Mesothelial cell of epicardium (in vitro differentiated cells): Measurements from ENCODE around the gene TP53. TPM values are rescaled to one million over a fixed set of nuclear protein-coding genes. Genes with fewer than 3 reads are reported as not detected.

ENCODE experiments used
- DNase-seq, 2 experiments: peaks; one replicate each; pipeline ENCODE4 v3.0.0; 2021; ENCODE audit warnings: low spot score in 2 of 2; ENCODE audit not compliant: unreplicated experiment in 2 of 2
- H3K27ac Mint-ChIP-seq: 2 replicates; pipeline ENCODE4 v1.8.0; 2021; ENCODE audit warnings: mixed read lengths
- H3K27me3 Mint-ChIP-seq: 2 replicates; pipeline ENCODE4 v1.8.0; 2021; ENCODE audit warnings: low read depth, mixed read lengths
- H3K36me3 Mint-ChIP-seq: 2 replicates; pipeline ENCODE4 v1.8.0; 2021; ENCODE audit warnings: mixed read lengths
- H3K4me1 Mint-ChIP-seq: 2 replicates; pipeline ENCODE4 v1.8.0; 2021; ENCODE audit warnings: mixed read lengths
- H3K4me3 Mint-ChIP-seq: 2 replicates; pipeline ENCODE4 v1.8.0; 2021; ENCODE audit warnings: mild to moderate bottlenecking, moderate library complexity, mixed read lengths
- H3K9me3 Mint-ChIP-seq: 2 replicates; pipeline ENCODE4 v1.8.0; 2021; ENCODE audit warnings: mixed read lengths
- CTCF ChIP-seq: fragments of 200-600 bp; sonication (generic); IDR thresholded peaks from one replicate; pipeline ENCODE4 v1.5.0; 2021; ENCODE audit warnings: antibody characterized with exemption; ENCODE audit not compliant: unreplicated experiment
- total RNA-seq: library from RNA; stranded (reverse); gene quantifications from 3 replicates; pipeline ENCODE4 v1.2.1, GENCODE V29; 2021

The TP53 gene
- total RNA-seq, 1 donor from 2014 or later = 98.8 TPM

DNA sequence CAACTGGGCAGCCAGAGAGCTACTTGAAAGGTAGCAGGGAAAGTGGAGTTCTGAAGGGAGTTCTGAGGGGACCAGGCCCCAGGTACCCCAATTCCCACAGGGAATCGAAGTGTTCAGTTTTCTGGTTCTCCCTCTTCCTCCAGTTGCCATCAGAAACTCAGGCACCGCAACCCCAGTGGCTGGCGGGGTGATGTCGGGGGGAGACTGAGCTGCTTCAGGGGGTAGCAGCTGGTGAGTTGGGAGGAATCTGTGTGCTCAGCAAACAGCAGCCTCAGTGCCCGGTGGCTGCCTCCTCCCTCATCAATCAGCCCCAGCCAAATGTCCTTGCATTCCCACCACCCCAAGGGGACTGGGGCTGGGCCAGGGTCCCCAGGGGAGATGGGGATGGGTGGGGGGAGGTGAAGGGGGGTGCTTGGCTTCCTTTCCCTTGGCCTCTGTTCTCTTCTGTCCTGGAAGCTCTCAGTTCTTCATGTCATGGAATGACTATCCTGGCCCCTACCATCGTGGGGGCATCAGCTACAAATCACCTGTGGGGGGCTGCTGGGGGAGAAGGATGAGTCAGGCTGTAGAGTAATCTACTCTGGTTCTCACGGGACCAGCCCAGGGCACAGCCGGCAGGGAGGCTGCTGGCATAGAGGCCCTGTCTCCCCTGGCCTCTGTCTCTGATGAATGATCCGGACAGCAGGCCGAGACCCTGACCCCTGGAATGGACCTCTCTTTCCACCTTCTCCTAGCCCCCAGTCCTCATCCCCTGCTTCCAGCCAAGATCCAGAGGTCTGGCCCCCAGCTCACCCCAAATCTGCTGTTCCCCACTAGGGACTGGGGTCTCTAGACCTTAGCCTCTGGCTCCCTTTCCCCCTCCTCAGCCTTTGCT lies 27.7 kb upstream of the TP53 start:
- no peak overlapping the region for H3K27ac Mint-ChIP-seq
- DNase-seq = no peak
- H3K4me3 Mint-ChIP-seq = no peak overlapping the region
- peaks cover 4% of the 10 kb centered on the region for H3K36me3 Mint-ChIP-seq
- no peak for TF ChIP-seq CTCF
- H3K27me3 Mint-ChIP-seq = peaks cover 53% of the 10 kb centered on the region
- peaks cover 21% of the 10 kb centered on the region for H3K4me1 Mint-ChIP-seq
- no peaks in the 10 kb centered on the region for H3K9me3 Mint-ChIP-seq

DNA sequence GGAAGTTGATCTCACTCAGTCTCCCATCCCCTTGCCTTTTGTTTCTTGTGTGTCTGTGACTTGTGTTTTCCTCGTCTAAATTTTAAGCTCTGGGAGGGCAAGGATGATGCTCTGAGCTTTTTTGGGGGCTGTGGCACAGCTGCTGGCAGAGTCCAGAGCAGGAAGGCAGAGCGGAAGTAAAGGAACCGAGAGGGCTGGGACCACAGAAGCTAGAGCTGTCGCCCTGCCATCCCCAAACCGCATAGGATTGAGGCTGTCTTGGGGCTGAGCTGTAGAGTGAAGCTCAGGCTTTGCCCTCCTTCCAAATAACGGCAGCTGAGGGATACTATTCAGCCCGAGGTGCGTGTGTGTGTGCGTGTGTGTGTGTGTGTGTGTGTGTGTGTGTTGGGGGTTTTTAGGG lies 26.5 kb upstream of the TP53 start:
- no peak for TF ChIP-seq CTCF
- H3K4me3 Mint-ChIP-seq = no peak overlapping the region
- peaks cover 4% of the 10 kb centered on the region for H3K36me3 Mint-ChIP-seq
- no peak for DNase-seq
- H3K4me1 Mint-ChIP-seq = peaks cover 21% of the 10 kb centered on the region
- H3K27me3 Mint-ChIP-seq = peaks cover 42% of the 10 kb centered on the region
- H3K27ac Mint-ChIP-seq = no peak overlapping the region
- H3K9me3 Mint-ChIP-seq = no peaks in the 10 kb centered on the region

GRCh38 chr17:7712111-7712771 lies 25.0 kb upstream of the TP53 start:
- no peak overlapping the region for H3K4me3 Mint-ChIP-seq

GRCh38 chr17:7711051-7711755 lies 23.9 kb upstream of the TP53 start:
- Mint-ChIP-seq H3K4me1 (peaks cover 13% of the 10 kb centered on the region), H3K36me3 (peaks cover 4% of the 10 kb centered on the region), H3K27ac (no peak overlapping the region), H3K27me3 (peaks cover 33% of the 10 kb centered on the region), H3K9me3 (no peaks in the 10 kb centered on the region), H3K4me3 (no peak overlapping the region)
- no peak for DNase-seq
- no peak for TF ChIP-seq CTCF

More at GRCh38 chr17:7712111-7712771, 25.0 kb upstream of the TP53 start:
- peaks cover 12% of the 10 kb centered on the region for H3K4me1 Mint-ChIP-seq
- no peak for TF ChIP-seq CTCF
- no peak for DNase-seq
- H3K27me3 Mint-ChIP-seq = peaks cover 33% of the 10 kb centered on the region
- no peak overlapping the region for H3K27ac Mint-ChIP-seq
- H3K9me3 Mint-ChIP-seq = no peaks in the 10 kb centered on the region
- H3K36me3 Mint-ChIP-seq = peaks cover 4% of the 10 kb centered on the region

- no peak for DNase-seq
- peaks cover 4% of the 10 kb centered on the region for H3K36me3 Mint-ChIP-seq
- TF ChIP-seq CTCF = no peak
- H3K4me1 Mint-ChIP-seq = peaks cover 15% of the 10 kb centered on the region
- H3K27me3 Mint-ChIP-seq = peaks cover 33% of the 10 kb centered on the region
- no peak overlapping the region for H3K27ac Mint-ChIP-seq
- H3K4me3 Mint-ChIP-seq = no peak overlapping the region
- H3K9me3 Mint-ChIP-seq = no peaks in the 10 kb centered on the region
Observed at GRCh38 chr17:7710301-7710700, 23.0 kb upstream of the TP53 start.
